K562 (cell line): Measurements from ENCODE around the gene C1orf105. TPM values are rescaled to one million over a fixed set of nuclear protein-coding genes. Genes with fewer than 3 reads are reported as not detected.

Experiments
- BCOR ChIP-seq: fragments of 450-650 bp; IDR thresholded peaks from 2 replicates; pipeline ENCODE4 v1.6.1; 2016
- BRF1 ChIP-seq: IDR thresholded peaks from 3 replicates; pipeline ENCODE4 v1.6.1; 2011; ENCODE audit warnings: borderline replicate concordance, mild to moderate bottlenecking; ENCODE audit not compliant: insufficient read length; ENCODE audit errors: extremely low read depth
- CBFA2T3 ChIP-seq: fragments of 450-650 bp; IDR thresholded peaks from 2 replicates; pipeline ENCODE4 v1.6.1; 2017
- CSDE1 ChIP-seq, 2 experiments: fragments of 450-650 bp; IDR thresholded peaks; 2 replicates each; pipeline ENCODE4 v1.6.1; 2016; ENCODE audit warnings: mild to moderate bottlenecking in 1 of 2
- EWSR1 ChIP-seq: fragments of 450-650 bp; IDR thresholded peaks from 2 replicates; pipeline ENCODE4 v1.6.1; 2018; ENCODE audit warnings: borderline replicate concordance, mild to moderate bottlenecking, low read depth, moderate library complexity; ENCODE audit not compliant: partially characterized antibody
- FOXO4 ChIP-seq: fragments of 450-650 bp; formaldehyde crosslinking; IDR thresholded peaks from 2 replicates; pipeline ENCODE4 v1.4.0; 2020; ENCODE audit warnings: mild to moderate bottlenecking, moderate library complexity
- HDAC3 ChIP-seq: fragments of 450-650 bp; IDR thresholded peaks from 2 replicates; pipeline ENCODE4 v1.6.1; 2018; ENCODE audit warnings: borderline replicate concordance, mild to moderate bottlenecking, moderate library complexity; ENCODE audit not compliant: partially characterized antibody
- NR4A1 ChIP-seq, 2 experiments: fragments of 250-450 bp in 1 of 2; fragments of 450-650 bp in 1 of 2; sonication (Bioruptor Pico) in 1 of 2; IDR thresholded peaks; 2 replicates each; pipeline versions ENCODE4 v1.4.0 to v1.6.1; 2016 to 2020; ENCODE audit warnings: mild to moderate bottlenecking in 2 of 2, missing compliant biosample characterization in 1 of 2, missing genetic modification characterization in 1 of 2, moderate library complexity in 1 of 2
- PTRF ChIP-seq: fragments of 450-650 bp; IDR thresholded peaks from 2 replicates; pipeline ENCODE4 v1.6.1; 2016; ENCODE audit warnings: mild to moderate bottlenecking, missing genetic modification characterization, missing compliant biosample characterization
- TCF7 ChIP-seq: sonication (generic); IDR thresholded peaks from 2 replicates; pipeline ENCODE4 v1.6.1; 2016; ENCODE audit warnings: antibody characterized with exemption, borderline replicate concordance
- U2AF2 ChIP-seq: fragments of 200-400 bp; formaldehyde crosslinking; optimal IDR thresholded peaks from 2 replicates; pipeline ENCODE3; 2017; ENCODE audit warnings: low read depth, mild to moderate bottlenecking, low read length
- XRCC4 ChIP-seq: IDR thresholded peaks from one replicate; pipeline ENCODE4 v1.6.1; 2011; ENCODE audit not compliant: insufficient read depth, insufficient read length; ENCODE audit errors: extremely low read depth
- ZNF143 ChIP-seq: sonication (generic); formaldehyde crosslinking; IDR thresholded peaks from 2 replicates; pipeline ENCODE4 v1.9.0; 2022; ENCODE audit warnings: mild to moderate bottlenecking, missing genetic modification reagents
- ZNF197 ChIP-seq: fragments of 200-800 bp; sonication (Bioruptor generic); IDR thresholded peaks from 2 replicates; pipeline ENCODE4 v1.6.1; 2016; ENCODE audit warnings: low read depth, missing genetic modification characterization, missing compliant biosample characterization
- polyA plus RNA-seq, 8 experiments: library from polyadenylated mRNA; depleted of rRNA in 4 of 8; stranded (reverse) in 5 of 8; unstranded in 3 of 8; fragments of >200 nt; fragmentation: Nextera tagmentation in 2 of 8; fragmentation: Illumina TruSeq in 1 of 8; extraction: Ambion mirVana in 2 of 8; extraction: Trizol in 1 of 8; gene quantifications; 2 replicates each; pipeline versions ENCODE4 v1.2.1 to v1.2.3, GENCODE V29; 2011 to 2014; ENCODE audit warnings: inconsistent platforms in 1 of 8, missing spikeins in 1 of 8
- total RNA-seq, 7 experiments: library from RNA; depleted of rRNA in 6 of 7; stranded (reverse); fragments of >200 nt in 6 of 7; fragmentation: Illumina TruSeq in 2 of 7; extraction: Trizol in 2 of 7; gene quantifications; 2 replicates each; pipeline versions ENCODE4 v1.2.1 to v1.2.3, GENCODE V29; 2011 to 2021; ENCODE audit warnings: low replicate concordance in 1 of 7
- TF ChIP-seq, protein P1 (sequence below), 2 experiments: fragments of 450-650 bp in 1 of 2; sonication (generic) in 1 of 2; formaldehyde crosslinking in 1 of 2; IDR thresholded peaks; 2 replicates each; pipeline versions ENCODE4 v1.7.1 to v1.9.0; 2016 to 2022; ENCODE audit warnings: inconsistent platforms in 1 of 2, mild to moderate bottlenecking in 1 of 2, missing genetic modification reagents in 1 of 2
- TF ChIP-seq, protein P2 (sequence below): sonication (generic); formaldehyde crosslinking; IDR thresholded peaks from 2 replicates; pipeline ENCODE4 v1.8.1; 2022; ENCODE audit warnings: missing genetic modification reagents

C1orf105 gene
- total and polyA plus RNA-seq, 9 of the 15 experiments (the other 6 are each of a cell fraction or from before 2014, with no cell fraction given) = 0.08 TPM; not detected in 8

GRCh38 chr1:172456344-172456769 is 35.9 kb downstream of the C1orf105 start (continued):
- TF ChIP-seq, protein P1, sequence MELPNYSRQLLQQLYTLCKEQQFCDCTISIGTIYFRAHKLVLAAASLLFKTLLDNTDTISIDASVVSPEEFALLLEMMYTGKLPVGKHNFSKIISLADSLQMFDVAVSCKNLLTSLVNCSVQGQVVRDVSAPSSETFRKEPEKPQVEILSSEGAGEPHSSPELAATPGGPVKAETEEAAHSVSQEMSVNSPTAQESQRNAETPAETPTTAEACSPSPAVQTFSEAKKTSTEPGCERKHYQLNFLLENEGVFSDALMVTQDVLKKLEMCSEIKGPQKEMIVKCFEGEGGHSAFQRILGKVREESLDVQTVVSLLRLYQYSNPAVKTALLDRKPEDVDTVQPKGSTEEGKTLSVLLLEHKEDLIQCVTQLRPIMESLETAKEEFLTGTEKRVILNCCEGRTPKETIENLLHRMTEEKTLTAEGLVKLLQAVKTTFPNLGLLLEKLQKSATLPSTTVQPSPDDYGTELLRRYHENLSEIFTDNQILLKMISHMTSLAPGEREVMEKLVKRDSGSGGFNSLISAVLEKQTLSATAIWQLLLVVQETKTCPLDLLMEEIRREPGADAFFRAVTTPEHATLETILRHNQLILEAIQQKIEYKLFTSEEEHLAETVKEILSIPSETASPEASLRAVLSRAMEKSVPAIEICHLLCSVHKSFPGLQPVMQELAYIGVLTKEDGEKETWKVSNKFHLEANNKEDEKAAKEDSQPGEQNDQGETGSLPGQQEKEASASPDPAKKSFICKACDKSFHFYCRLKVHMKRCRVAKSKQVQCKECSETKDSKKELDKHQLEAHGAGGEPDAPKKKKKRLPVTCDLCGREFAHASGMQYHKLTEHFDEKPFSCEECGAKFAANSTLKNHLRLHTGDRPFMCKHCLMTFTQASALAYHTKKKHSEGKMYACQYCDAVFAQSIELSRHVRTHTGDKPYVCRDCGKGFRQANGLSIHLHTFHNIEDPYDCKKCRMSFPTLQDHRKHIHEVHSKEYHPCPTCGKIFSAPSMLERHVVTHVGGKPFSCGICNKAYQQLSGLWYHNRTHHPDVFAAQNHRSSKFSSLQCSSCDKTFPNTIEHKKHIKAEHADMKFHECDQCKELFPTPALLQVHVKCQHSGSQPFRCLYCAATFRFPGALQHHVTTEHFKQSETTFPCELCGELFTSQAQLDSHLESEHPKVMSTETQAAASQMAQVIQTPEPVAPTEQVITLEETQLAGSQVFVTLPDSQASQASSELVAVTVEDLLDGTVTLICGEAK (IDR thresholded peaks at IDR 0.05) = no peak
- TF ChIP-seq, protein P1 (CRISPR knock-in tag; IDR thresholded peaks at IDR 0.05) = no peak
- TF ChIP-seq HDAC3 (peak; percentile 49), XRCC4 (no peak), TCF7 (no peak), PTRF (tag) (peak; percentile 65), CSDE1 (IDR thresholded peaks at IDR 0.05) (no peak), FOXO4 (peak; percentile 89; the same call in 1 of the 2 replicates), ZNF143 (CRISPR knock-in tag) (no peak), BRF1 (no peak), CBFA2T3 (peak; percentile 97), EWSR1 (no peak), U2AF2 (no peak), ZNF197 (CRISPR knock-in tag) (no peak), NR4A1 (CRISPR knock-in tag; IDR thresholded peaks at IDR 0.05) (peak; percentile 91), NR4A1 (tag; IDR thresholded peaks at IDR 0.05) (peak; percentile 96), BCOR (peak; percentile 48; the same call in 1 of the 2 replicates)
- TF ChIP-seq, protein P2, sequence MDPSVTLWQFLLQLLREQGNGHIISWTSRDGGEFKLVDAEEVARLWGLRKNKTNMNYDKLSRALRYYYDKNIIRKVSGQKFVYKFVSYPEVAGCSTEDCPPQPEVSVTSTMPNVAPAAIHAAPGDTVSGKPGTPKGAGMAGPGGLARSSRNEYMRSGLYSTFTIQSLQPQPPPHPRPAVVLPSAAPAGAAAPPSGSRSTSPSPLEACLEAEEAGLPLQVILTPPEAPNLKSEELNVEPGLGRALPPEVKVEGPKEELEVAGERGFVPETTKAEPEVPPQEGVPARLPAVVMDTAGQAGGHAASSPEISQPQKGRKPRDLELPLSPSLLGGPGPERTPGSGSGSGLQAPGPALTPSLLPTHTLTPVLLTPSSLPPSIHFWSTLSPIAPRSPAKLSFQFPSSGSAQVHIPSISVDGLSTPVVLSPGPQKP = no peak
